GM23248 (cell line): ENCODE measurements around the gene TNNC1. TPM values are rescaled to one million over a fixed set of nuclear protein-coding genes. Genes with fewer than 3 reads are reported as not detected.
A peak's percentile ranks its signal among the peaks of the same experiment; 100 is the strongest.

Source experiments
- DNase-seq: peaks from one replicate; pipeline ENCODE4 v3.0.0-alpha.2; 2015
- H2AFZ ChIP-seq: fragments of 200-600 bp; sonication (generic); 2 replicates; pipeline ENCODE4 v1.6.1; 2016; ENCODE audit warnings: antibody characterized with exemption
- H3F3A ChIP-seq: fragments of 200-600 bp; sonication (generic); 2 replicates; pipeline ENCODE4 v1.6.1; 2016; ENCODE audit warnings: mild to moderate bottlenecking, antibody characterized with exemption, mixed run types; ENCODE audit not compliant: insufficient read depth
- H3K27ac ChIP-seq: fragments of 200-600 bp; sonication (generic); 2 replicates; pipeline ENCODE4 v1.5.1; 2016; ENCODE audit warnings: mild to moderate bottlenecking
- H3K27me3 ChIP-seq: fragments of 200-600 bp; sonication (generic); replicated peaks from 2 replicates; pipeline ENCODE4 v1.6.1; 2016; ENCODE audit warnings: mild to moderate bottlenecking; ENCODE audit not compliant: insufficient read depth
- H3K36me3 ChIP-seq: fragments of 200-600 bp; sonication (generic); 2 replicates; pipeline ENCODE4 v1.6.1; 2016; ENCODE audit warnings: low read depth, mild to moderate bottlenecking
- H3K4me1 ChIP-seq: fragments of 200-600 bp; sonication (generic); 2 replicates; pipeline ENCODE4 v1.6.1; 2016; ENCODE audit warnings: mild to moderate bottlenecking; ENCODE audit not compliant: insufficient read depth
- H3K4me2 ChIP-seq: fragments of 200-600 bp; sonication (generic); one replicate; pipeline ENCODE4 v1.6.1; 2016; ENCODE audit warnings: mild to moderate bottlenecking; ENCODE audit not compliant: unreplicated experiment
- H3K4me3 ChIP-seq: fragments of 200-600 bp; sonication (generic); 2 replicates; pipeline ENCODE4 v1.5.1; 2016; ENCODE audit warnings: mild to moderate bottlenecking
- H3K79me2 ChIP-seq: fragments of 200-600 bp; sonication (generic); 2 replicates; pipeline ENCODE4 v1.6.1; 2016; ENCODE audit warnings: mild to moderate bottlenecking; ENCODE audit not compliant: insufficient read depth
- H3K9ac ChIP-seq: fragments of 200-600 bp; sonication (generic); 2 replicates; pipeline ENCODE4 v1.6.1; 2016; ENCODE audit warnings: mild to moderate bottlenecking
- H3K9me2 ChIP-seq: fragments of 200-600 bp; sonication (generic); 2 replicates; pipeline ENCODE4 v1.6.1; 2016; ENCODE audit warnings: mixed run types, mild to moderate bottlenecking, moderate library complexity; ENCODE audit not compliant: insufficient read depth
- H3K9me3 ChIP-seq: fragments of 200-600 bp; sonication (generic); one replicate; pipeline ENCODE4 v1.6.1; 2017; ENCODE audit warnings: low read depth
- H4K20me1 ChIP-seq: fragments of 200-600 bp; sonication (generic); 2 replicates; pipeline ENCODE4 v1.6.0; 2016; ENCODE audit not compliant: insufficient read depth
- EZH2 ChIP-seq: fragments of 200-600 bp; sonication (generic); IDR thresholded peaks from 2 replicates; pipeline ENCODE4 v1.6.1; 2018; ENCODE audit warnings: antibody characterized with exemption, mild to moderate bottlenecking; ENCODE audit not compliant: insufficient read depth, poor library complexity, severe bottlenecking
- EZH2phosphoT487 ChIP-seq: fragments of 200-600 bp; sonication (generic); IDR thresholded peaks from 2 replicates; pipeline ENCODE4 v1.6.1; 2018; ENCODE audit warnings: antibody characterized with exemption, moderate library complexity, mild to moderate bottlenecking, low read depth; ENCODE audit not compliant: insufficient read depth
- WGBS, 2 experiments: methylation state at CpG; one replicate each; pipeline ENCODE4 v1.1.6; 2015 to 2017; ENCODE audit warnings: low lambda C conversion rate in 2 of 2, low coverage in 1 of 2; ENCODE audit errors: missing lambda C conversion rate in 2 of 2; 5-methylcytosine and 5-hydroxymethylcytosine counted together
- in situ Hi-C: fragments of 300-500 bp; cut with MboI; formaldehyde crosslinking; loops from 2 replicates; pipeline ENCODE4 v1.15.0; 2020
- polyA plus RNA-seq: library from polyadenylated mRNA; unstranded; fragments of >200 nt; fragmentation: Nextera tagmentation; extraction: Ambion mirVana; gene quantifications from 2 replicates; pipeline ENCODE4 v1.2.1, GENCODE V29; 2016
- total RNA-seq: library from RNA; depleted of rRNA; stranded (reverse); fragments of >200 nt; shearing (Covaris generic); gene quantifications from 2 replicates; pipeline ENCODE4 v1.2.3, GENCODE V29; 2014

TNNC1 gene
- total and polyA plus RNA-seq, 2 experiments from 2014 or later: not detected

GRCh38 chr3:52498137-52499054 lies 44.6 kb upstream of the TNNC1 start:
- peak overlapping the region; percentile 44 for H3K4me2 ChIP-seq
- no peaks in the 10 kb centered on the region for H3K79me2 ChIP-seq
- peak overlapping the region; percentile 51 for H3K9ac ChIP-seq
- H3K36me3 ChIP-seq: no peaks in the 10 kb centered on the region
- peak overlapping the region; percentile 58 for H3K27ac ChIP-seq
- 49 to 52% methylated on average over 24 of the region's 24 CpGs for WGBS, 2 experiments
- H3K9me3 ChIP-seq: no peaks in the 10 kb centered on the region
- peaks cover 23% of the 10 kb centered on the region for H3K4me1 ChIP-seq
- H2AFZ ChIP-seq: peak overlapping the region; percentile 36; the same call in 1 of the 2 replicates
- no peaks in the 10 kb centered on the region for H3K9me2 ChIP-seq
- H3F3A ChIP-seq: 0 out of 2 replicates have a peak, but pooled peaks cover 11% of the 10 kb centered on the region
- in situ Hi-C loops: no loop called here
- peak; percentile 86 for DNase-seq
- H4K20me1 ChIP-seq: no peaks in the 10 kb centered on the region
- H3K27me3 ChIP-seq: no peaks in the 10 kb centered on the region
- no peak overlapping the region for H3K4me3 ChIP-seq
- TF ChIP-seq EZH2phosphoT487: no peak
- TF ChIP-seq EZH2: no peak

GRCh38 chr3:52495777-52496602 lies 42.1 kb upstream of the TNNC1 start:
- TF ChIP-seq EZH2phosphoT487: no peak
- no peak for TF ChIP-seq EZH2
- 0 out of 2 replicates have a peak, but pooled peaks cover 11% of the 10 kb centered on the region for H3F3A ChIP-seq
- no peaks in the 10 kb centered on the region for H4K20me1 ChIP-seq
- H3K4me2 ChIP-seq: no peak overlapping the region
- WGBS, 2 experiments: 45% methylated on average over 16 of the region's 16 CpGs
- H3K9ac ChIP-seq: no peak overlapping the region
- peaks cover 23% of the 10 kb centered on the region for H3K4me1 ChIP-seq
- no peaks in the 10 kb centered on the region for H3K9me2 ChIP-seq
- no peaks in the 10 kb centered on the region for H3K79me2 ChIP-seq
- no peaks in the 10 kb centered on the region for H3K27me3 ChIP-seq
- H3K27ac ChIP-seq: no peak overlapping the region
- H3K4me3 ChIP-seq: no peak overlapping the region
- H3K9me3 ChIP-seq: no peaks in the 10 kb centered on the region
- peak; percentile 72 for DNase-seq
- peaks cover 7% of the 10 kb centered on the region; the same call in 1 of the 2 replicates for H3K36me3 ChIP-seq
- in situ Hi-C loops: no loop called here
- H2AFZ ChIP-seq: no peak overlapping the region

GRCh38 chr3:52494886-52495495 lies 41.1 kb upstream of the TNNC1 start, which contains the start of gene STAB1:
TSS of gene STAB1 (plus strand) at chr3:52495338. CDS start at chr3:52495414, 76 bp downstream.
- no peaks in the 10 kb centered on the region for H3K9me2 ChIP-seq
- TF ChIP-seq EZH2 (no peak), EZH2phosphoT487 (no peak)
- H4K20me1 ChIP-seq: no peaks in the 10 kb centered on the region
- no peak within 1 kb of the TSS for H3K4me3 ChIP-seq
- H2AFZ ChIP-seq: no peak within 1 kb of the TSS
- H3K27me3 ChIP-seq: no peaks in the 10 kb centered on the region
- H3F3A ChIP-seq: 0 out of 2 replicates have a peak, but pooled peaks cover 11% of the 10 kb centered on the region
- no peaks in the 10 kb centered on the region for H3K79me2 ChIP-seq
- H3K36me3 ChIP-seq: peaks cover 7% of the 10 kb centered on the region; the same call in 1 of the 2 replicates
- WGBS, 2 experiments: 74 to 79% methylated on average over 20 to 25 of the region's 25 CpGs
- H3K4me2 ChIP-seq: no peak within 1 kb of the TSS
- no peak for DNase-seq
- H3K4me1 ChIP-seq: peaks cover 23% of the 10 kb centered on the region
- no peak within 1 kb of the TSS for H3K27ac ChIP-seq
- H3K9me3 ChIP-seq: no peaks in the 10 kb centered on the region
- in situ Hi-C loops: no loop called here
- H3K9ac ChIP-seq: no peak within 1 kb of the TSS

GRCh38 chr3:52494445-52494844 lies 40.6 kb upstream of the TNNC1 start:
- H4K20me1 ChIP-seq: no peaks in the 10 kb centered on the region
- no peaks in the 10 kb centered on the region for H3K27me3 ChIP-seq
- in situ Hi-C loops: no loop called here
- H3K9me3 ChIP-seq: no peaks in the 10 kb centered on the region
- peaks cover 7% of the 10 kb centered on the region; the same call in 1 of the 2 replicates for H3K36me3 ChIP-seq
- no peak overlapping the region for H3K9ac ChIP-seq
- H3K4me1 ChIP-seq: peaks cover 23% of the 10 kb centered on the region
- H3K27ac ChIP-seq: no peak overlapping the region
- TF ChIP-seq EZH2: no peak
- no peak for TF ChIP-seq EZH2phosphoT487
- WGBS, 2 experiments: 79 to 80% methylated on average over 6 to 7 of the region's 7 CpGs
- 0 out of 2 replicates have a peak, but pooled peaks cover 11% of the 10 kb centered on the region for H3F3A ChIP-seq
- H3K79me2 ChIP-seq: no peaks in the 10 kb centered on the region
- no peak overlapping the region for H2AFZ ChIP-seq
- no peaks in the 10 kb centered on the region for H3K9me2 ChIP-seq
- no peak overlapping the region for H3K4me3 ChIP-seq
- no peak overlapping the region for H3K4me2 ChIP-seq
- DNase-seq: no peak
